Large intestine (tissue), 12 donors: ENCODE results near the gene GPR143. TPM values are rescaled to one million over a fixed set of nuclear protein-coding genes. Genes with fewer than 3 reads are reported as not detected.
"Not testable (repeated sequence)": the region's sequence is repeated elsewhere in the genome, so short reads cannot be mapped to it uniquely, and the experiment has no call there.

ENCODE experiments used
- DNase-seq, 2 donors: peaks; one replicate each; pipeline versions ENCODE4 v3.0.0 to v3.0.0-alpha.2; 2013
- H3K27ac ChIP-seq: one replicate; pipeline ENCODE4 v1.5.1; 2013; ENCODE audit warnings: low read length
- H3K27me3 ChIP-seq: 2 replicates; pipeline ENCODE4 v1.6.1; 2013; ENCODE audit warnings: low read length; ENCODE audit not compliant: control insufficient read depth, insufficient read depth
- H3K36me3 ChIP-seq: 2 replicates; pipeline ENCODE4 v1.6.1; 2013; ENCODE audit warnings: low read length; ENCODE audit not compliant: control insufficient read depth, insufficient read depth
- H3K4me1 ChIP-seq: one replicate; pipeline ENCODE4 v1.6.1; 2013; ENCODE audit warnings: low read length; ENCODE audit not compliant: control insufficient read depth, insufficient read depth
- H3K4me3 ChIP-seq: one replicate; pipeline ENCODE4 v1.5.1; 2013; ENCODE audit warnings: low read length
- H3K9me3 ChIP-seq: one replicate; pipeline ENCODE4 v1.6.1; 2013; ENCODE audit warnings: mild to moderate bottlenecking, low read depth, low read length, moderate library complexity; ENCODE audit not compliant: control insufficient read depth
- WGBS: methylation state at CpG from one replicate; pipeline ENCODE4 v1.1.5; 2013; ENCODE audit warnings: low lambda C conversion rate; ENCODE audit not compliant: insufficient coverage; 5-methylcytosine and 5-hydroxymethylcytosine counted together
- long read RNA-seq, 11 donors: transcript quantifications; one replicate each; lab custom pipeline, GENCODE V29; 2026
- polyA plus RNA-seq: library from polyadenylated mRNA; unstranded; fragments of 120-200 nt; gene quantifications from one replicate; pipeline ENCODE4 v1.2.1, GENCODE V29; 2013

GPR143 gene
- 5.2 TPM for polyA plus RNA-seq
- long read RNA-seq, donor 1, result 0 reads
- long read RNA-seq, donor 2, result 0 reads
- long read RNA-seq, donor 3, partial matches to known transcripts, result 0 of 5 reads
- long read RNA-seq, donor 3, other reads (novel, unspliced or antisense), result 5 of 5 reads
- long read RNA-seq, donor 4, result 0 reads
- long read RNA-seq, donor 5, result 0 reads
- long read RNA-seq, donor 6, result 0 reads
- long read RNA-seq, donor 7, result 0 reads
- long read RNA-seq, donor 8, result 0 reads
- long read RNA-seq, donor 9, result 0 reads
- long read RNA-seq, donor 10, result 0 reads
- long read RNA-seq, donor 11, result 0 reads

DNA sequence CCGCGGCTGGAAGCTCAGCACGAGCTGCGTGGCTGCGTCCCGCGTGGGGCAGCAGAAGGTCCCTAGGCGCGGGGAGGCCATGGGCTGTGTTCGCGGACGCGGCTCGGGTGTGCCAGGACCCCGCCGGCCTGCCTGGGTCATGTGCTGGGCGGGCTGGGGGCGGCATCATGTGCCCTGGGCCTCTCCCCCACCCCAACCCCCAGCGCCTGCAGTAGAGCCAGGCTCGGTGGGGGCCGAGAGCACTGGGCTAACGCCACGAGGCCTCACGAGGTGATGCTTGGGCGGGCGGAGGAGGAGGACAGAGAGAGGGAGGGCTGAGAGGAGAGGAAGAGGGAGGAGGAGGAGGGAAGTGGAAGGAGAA lies at the start of gene GPR143:
Gene GPR143 (minus strand): TSS at position 111 of the 361 bp plus-strand sequence. CDS start 30 bp downstream, at position 81.
- WGBS, result no CpG with 5 or more reads among the region's 26 CpGs
- Histone ChIP-seq H3K4me3 (no peak within 1 kb of the TSS), H3K27me3 (peaks cover 4% of the 10 kb centered on the region), H3K4me1 (no peaks in the 10 kb centered on the region), H3K27ac (no peak within 1 kb of the TSS), H3K36me3 (no peaks in the 10 kb centered on the region), H3K9me3 (no peaks in the 10 kb centered on the region)
- DNase-seq, result no peak

DNA sequence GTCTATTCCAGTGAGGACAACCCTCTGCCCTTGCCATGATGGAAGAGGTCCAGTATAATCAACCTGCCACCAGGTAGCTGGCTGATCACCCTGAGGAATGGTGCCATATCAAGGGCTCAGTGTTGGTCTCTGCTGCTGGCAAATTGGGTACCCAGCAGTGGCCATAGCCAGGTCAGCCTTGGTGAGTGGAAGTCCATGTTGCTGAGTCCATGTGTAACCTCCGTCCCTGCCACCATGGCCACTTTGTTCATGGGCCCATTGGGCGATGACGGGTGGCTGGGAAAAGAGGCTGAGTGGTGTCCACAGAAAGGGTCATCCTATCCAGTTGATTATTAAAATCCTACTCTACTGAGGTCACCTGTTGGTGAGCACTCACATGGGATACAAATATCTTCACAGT lies 45.4 kb upstream of the GPR143 start:
- H3K4me3 ChIP-seq, H3K4me1 ChIP-seq, H3K9me3 ChIP-seq, H3K27me3 ChIP-seq, H3K36me3 ChIP-seq, DNase-seq, H3K27ac ChIP-seq: not testable (repeated sequence)
- WGBS, result no CpG with 5 or more reads among the region's 3 CpGs

DNA sequence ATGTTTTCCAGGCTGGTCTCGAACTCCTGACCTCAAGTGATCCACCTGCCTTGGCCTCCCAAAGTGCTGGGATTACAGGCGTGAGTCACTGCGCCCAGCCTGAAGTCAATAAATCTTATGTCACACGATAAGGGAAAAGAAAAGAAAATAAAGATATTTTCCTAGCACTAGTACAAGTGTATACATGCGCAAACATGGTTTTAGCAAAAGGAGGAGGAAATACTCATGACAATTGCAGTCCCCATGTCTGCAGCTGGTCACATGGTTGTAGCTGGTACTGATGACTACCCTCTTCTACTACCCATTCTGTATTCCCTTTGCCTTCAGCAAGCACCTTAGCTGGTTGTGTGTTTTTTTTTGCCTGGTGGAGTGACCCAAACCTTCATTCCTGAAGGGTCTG lies 44.2 kb upstream of the GPR143 start:
- WGBS, result no CpG with 5 or more reads among the region's 5 CpGs
- DNase-seq, H3K4me3 ChIP-seq, H3K27me3 ChIP-seq, H3K4me1 ChIP-seq, H3K9me3 ChIP-seq, H3K27ac ChIP-seq, H3K36me3 ChIP-seq: not testable (repeated sequence)

DNA sequence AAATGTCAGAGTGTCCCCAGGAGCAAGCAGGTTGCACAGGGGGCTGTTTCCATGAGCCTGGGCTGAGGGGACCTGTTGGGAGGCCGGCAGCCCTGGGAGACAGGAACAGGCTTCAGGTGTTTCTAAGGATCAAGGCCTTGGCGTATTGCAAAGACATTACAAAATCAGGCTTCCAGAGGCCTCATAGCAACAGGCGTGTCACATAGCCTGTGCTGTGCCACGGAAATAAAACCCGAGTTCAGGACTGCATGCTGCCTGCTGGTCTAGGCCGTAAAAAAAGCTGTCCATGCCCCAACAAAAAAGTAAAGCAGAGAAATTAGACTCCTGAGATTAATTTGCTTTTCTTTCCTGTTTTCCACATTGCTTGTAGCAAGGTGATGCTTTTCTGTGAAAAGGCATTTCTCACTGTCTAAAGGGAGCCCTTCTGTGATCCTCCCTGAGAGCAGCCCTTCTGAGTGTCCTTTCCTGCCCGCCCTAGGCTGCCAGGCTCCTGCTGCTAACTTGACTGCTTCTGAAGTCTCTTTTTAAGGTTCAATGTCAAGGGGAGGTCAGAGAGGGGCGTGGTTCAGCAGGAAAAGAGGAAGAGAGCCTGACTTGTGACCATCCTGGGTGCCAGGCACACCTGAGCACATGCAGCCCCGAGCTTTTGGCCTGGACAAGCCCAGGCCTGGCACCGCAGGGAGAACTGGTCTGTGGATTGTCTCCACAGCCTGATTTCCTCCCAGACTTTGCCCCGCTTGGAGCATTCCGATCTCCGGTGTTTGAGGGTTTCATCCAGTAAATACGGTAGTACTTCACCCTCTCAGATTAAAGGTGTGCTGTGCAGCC lies 41.9 kb upstream of the GPR143 start:
- Histone ChIP-seq H3K27ac (peak overlapping the region; percentile 51), H3K4me3 (no peak overlapping the region), H3K4me1 (peaks cover 4% of the 10 kb centered on the region), H3K9me3 (no peaks in the 10 kb centered on the region), H3K36me3 (no peaks in the 10 kb centered on the region), H3K27me3 (no peaks in the 10 kb centered on the region)
- WGBS, result no CpG with 5 or more reads among the region's 14 CpGs
- DNase-seq, result peak; percentile 38 to 70

DNA sequence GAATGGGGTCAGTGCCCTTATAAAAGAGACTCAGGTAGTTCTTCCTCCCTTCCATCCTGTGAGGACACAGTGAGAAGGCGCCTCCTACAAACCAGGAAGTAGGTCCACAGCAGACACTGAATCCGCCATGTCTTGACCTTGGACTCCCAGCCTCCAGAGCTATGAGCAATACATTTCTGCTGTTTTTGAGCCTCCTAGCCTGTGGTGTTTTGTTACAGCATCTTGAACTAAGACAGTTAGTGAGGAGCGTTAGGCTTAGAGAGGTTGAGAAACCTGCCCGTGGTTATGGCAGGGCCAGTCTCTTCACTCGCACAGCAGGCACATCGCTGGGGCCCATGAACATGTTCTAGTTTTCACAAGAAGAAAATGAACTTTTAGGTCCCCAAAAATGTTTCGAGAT lies 40.3 kb upstream of the GPR143 start:
- Histone ChIP-seq H3K9me3 (no peaks in the 10 kb centered on the region), H3K4me3 (no peak overlapping the region), H3K36me3 (no peaks in the 10 kb centered on the region), H3K27ac (no peak overlapping the region), H3K27me3 (no peaks in the 10 kb centered on the region), H3K4me1 (peaks cover 4% of the 10 kb centered on the region)
- DNase-seq, result peak in 1 of 2 donors; percentile 6
- WGBS, result no CpG with 5 or more reads among the region's 7 CpGs

DNA sequence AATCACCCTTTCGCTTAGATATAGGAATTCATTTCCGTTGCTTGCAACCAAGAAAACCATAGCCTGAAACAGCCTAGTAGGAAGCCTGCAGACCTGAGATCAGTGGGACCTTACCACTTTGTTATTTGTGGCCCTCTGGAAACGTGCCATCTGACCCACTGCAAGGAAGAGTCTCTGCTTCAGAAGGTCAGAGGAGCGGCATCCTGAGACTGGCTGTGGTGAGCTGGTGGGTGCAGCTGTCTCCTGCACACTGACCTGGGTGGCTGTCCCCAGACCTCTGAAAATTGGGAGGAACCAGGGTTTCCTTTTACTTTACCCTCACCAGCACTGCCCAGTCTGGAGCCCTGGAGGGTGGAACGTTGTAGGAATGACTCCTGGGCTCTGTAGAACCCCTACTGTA lies 38.8 kb upstream of the GPR143 start:
- DNase-seq, result no peak
- WGBS, result no CpG with 5 or more reads among the region's 5 CpGs
- H3K36me3 ChIP-seq, result no peaks in the 10 kb centered on the region

DNA sequence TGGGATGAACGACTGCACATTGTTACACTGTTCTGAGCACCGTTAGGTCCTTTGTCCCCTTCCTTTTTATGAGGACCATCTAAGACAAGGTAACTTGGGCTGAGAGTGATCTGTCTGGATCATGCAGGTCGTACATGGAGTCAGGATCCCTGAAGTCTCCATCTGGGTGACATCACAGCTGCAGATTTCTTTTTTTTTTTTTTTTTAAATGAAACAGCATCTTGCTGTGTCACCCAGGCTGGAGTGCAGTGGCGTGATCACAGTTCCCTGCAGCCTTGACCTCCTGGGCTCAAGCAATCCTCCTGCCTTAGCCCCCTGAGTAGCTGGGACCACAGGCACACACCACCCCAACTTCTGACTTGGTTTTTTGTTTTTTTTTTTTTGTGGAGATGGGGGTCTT lies 37.1 kb upstream of the GPR143 start:
- H3K27ac ChIP-seq, result no peak overlapping the region
- no CpG with 5 or more reads among the region's 4 CpGs for WGBS
- no peak overlapping the region for H3K4me3 ChIP-seq
- H3K36me3 ChIP-seq, result no peaks in the 10 kb centered on the region
- H3K27me3 ChIP-seq, result no peaks in the 10 kb centered on the region
- peaks cover 4% of the 10 kb centered on the region for H3K4me1 ChIP-seq
- no peaks in the 10 kb centered on the region for H3K9me3 ChIP-seq
- no peak for DNase-seq

More for the DNA sequence above, 38.8 kb upstream of the GPR143 start:
- H3K4me3 ChIP-seq, result no peak overlapping the region
- H3K9me3 ChIP-seq, result no peaks in the 10 kb centered on the region
- no peak overlapping the region for H3K27ac ChIP-seq
- H3K27me3 ChIP-seq, result no peaks in the 10 kb centered on the region
- H3K4me1 ChIP-seq, result peaks cover 4% of the 10 kb centered on the region

DNA sequence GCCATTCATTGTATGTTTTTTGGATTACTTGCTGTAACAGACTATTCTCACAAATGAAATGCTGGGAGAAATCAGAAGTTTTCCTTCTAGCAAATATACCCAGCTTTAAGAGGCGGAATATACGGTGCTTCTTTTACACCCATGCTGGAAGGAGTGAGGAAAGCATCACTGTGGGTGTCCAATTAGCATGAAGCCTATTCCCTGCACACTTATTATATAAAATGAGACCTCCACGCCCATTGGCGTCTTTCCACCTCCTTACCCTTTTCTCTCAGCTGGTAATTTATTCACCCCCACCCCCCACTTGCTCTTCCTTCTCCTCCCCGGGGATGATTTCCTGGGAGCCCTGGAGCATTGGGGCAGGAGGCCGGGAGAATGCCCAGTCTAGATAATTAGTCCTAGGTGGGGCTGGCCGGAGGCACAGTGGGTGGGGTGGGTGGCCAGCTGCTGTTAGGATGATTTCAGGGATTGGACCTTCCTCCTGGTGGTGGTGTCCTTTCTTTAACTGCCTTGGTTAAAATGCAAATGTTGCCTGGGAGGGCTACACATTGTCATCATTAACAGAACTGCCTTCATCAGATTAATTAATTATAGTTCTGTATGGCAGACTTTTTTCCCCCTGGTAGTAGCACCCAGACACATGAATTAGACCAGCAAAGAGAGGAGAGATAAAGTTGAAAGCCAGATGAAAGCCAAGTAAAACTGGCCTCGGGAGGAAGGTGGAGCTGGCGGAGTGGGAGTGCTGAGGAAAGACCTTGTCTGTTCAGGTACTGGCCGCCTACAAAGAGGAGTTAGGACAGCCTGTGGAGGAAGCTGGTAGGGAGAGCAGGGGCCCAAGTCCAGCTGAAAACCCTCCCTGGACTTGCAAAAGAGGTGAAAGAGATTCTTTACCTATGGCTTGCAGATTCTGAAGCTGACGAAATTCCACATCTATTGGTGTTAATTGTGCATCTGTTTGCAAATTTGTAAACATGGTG lies 32.0 kb upstream of the GPR143 start:
- no peaks in the 10 kb centered on the region for H3K9me3 ChIP-seq
- no CpG with 5 or more reads among the region's 11 CpGs for WGBS
- no peak overlapping the region for H3K4me3 ChIP-seq
- no peak overlapping the region for H3K27ac ChIP-seq
- no peaks in the 10 kb centered on the region for H3K4me1 ChIP-seq
- peak in 1 of 2 donors; percentile 38 for DNase-seq
- H3K36me3 ChIP-seq, result no peaks in the 10 kb centered on the region
- no peaks in the 10 kb centered on the region for H3K27me3 ChIP-seq

DNA sequence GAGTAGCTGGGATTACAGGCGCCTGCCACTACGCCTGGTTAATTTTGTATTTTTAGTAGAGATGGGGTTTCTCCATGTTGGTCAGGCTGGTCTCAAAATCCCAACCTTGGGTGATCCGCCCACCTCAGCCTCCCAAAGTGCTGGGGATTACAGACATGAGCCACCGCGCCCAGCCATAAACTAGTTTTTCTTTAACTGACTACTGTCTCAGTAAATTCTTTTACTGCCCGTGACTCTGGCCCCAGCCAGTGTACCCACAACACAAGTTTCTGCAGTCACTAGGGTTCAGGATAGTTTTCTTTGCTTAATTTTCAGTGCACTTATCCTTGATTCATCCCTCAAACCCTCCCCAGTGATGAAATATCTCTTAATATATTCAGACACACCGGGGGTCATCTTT lies 28.8 kb upstream of the GPR143 start:
- peak overlapping the region; percentile 38 for H3K27ac ChIP-seq
- no peak overlapping the region for H3K4me3 ChIP-seq
- H3K9me3 ChIP-seq, result no peaks in the 10 kb centered on the region
- DNase-seq, result peak in 1 of 2 donors; percentile 45
- H3K4me1 ChIP-seq, result no peaks in the 10 kb centered on the region
- WGBS, result no CpG with 5 or more reads among the region's 7 CpGs
- H3K36me3 ChIP-seq, result no peaks in the 10 kb centered on the region
- H3K27me3 ChIP-seq, result no peaks in the 10 kb centered on the region

DNA sequence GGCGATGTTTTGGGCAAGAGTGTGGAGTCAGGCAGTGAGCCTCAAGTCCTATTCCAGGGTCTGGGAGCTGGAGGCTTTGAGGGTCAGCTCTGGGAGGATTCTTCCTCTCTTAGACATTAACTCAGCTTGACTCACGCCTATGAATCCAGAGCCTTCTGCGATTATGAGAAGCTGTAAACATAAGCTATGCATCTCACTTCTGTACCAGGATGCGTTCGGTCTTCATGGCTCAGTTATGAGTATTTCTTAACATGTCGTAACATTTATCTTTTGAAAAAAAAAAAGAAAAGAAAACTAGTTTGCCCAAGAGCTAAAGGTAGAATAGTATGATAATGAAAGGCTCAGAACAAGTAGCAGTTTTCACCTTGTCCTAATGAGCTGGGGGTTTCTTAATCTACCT lies 25.2 kb upstream of the GPR143 start:
- H3K9me3 ChIP-seq, result no peaks in the 10 kb centered on the region
- H3K4me1 ChIP-seq, result peaks cover 7% of the 10 kb centered on the region
- no peak overlapping the region for H3K27ac ChIP-seq
- WGBS, result no CpG with 5 or more reads among the region's 6 CpGs
- H3K27me3 ChIP-seq, result no peaks in the 10 kb centered on the region
- H3K4me3 ChIP-seq, result no peak overlapping the region
- no peaks in the 10 kb centered on the region for H3K36me3 ChIP-seq
- DNase-seq, result no peak
